CD4-positive, alpha-beta T cell (primary cell): ENCODE results near the gene MBL2. TPM values are rescaled to one million over a fixed set of nuclear protein-coding genes. Genes with fewer than 3 reads are reported as not detected.
A peak's percentile ranks its signal among the peaks of the same experiment; 100 is the strongest.

Experiments used
- ATAC-seq: fragments of 200-7000 bp; cut with Tn5 transposase; one replicate; pipeline ENCODE4 v1.10.0; 2022; ENCODE audit warnings: mild to moderate bottlenecking; ENCODE audit not compliant: poor library complexity
- CTCF ChIA-PET: fragments of 350-600 bp; sonication (Branson Sonifier 250); formaldehyde crosslinking; loops from one replicate; lab custom pipeline; 2021; ENCODE audit warnings: antibody characterized with exemption, inconsistent platforms; lab: Charles Lee
- POLR2A ChIA-PET: fragments of 350-600 bp; sonication (Branson Sonifier 250); formaldehyde crosslinking; loops from one replicate; lab custom pipeline; 2021; ENCODE audit warnings: antibody characterized with exemption, inconsistent platforms; lab: Charles Lee
- DNase-seq, 14 experiments: peaks; one replicate each; pipeline ENCODE4 v3.0.0-alpha.2; 2013 to 2020; ENCODE audit warnings: mixed read lengths in 2 of 14
- H3K27ac ChIP-seq, 2 donors: one replicate each; pipeline versions ENCODE4 v1.5.1 to v1.7.0; 2013; ENCODE audit warnings: low read length in 2 of 2, low read depth in 1 of 2, mild to moderate bottlenecking in 1 of 2
- H3K27me3 ChIP-seq, 2 experiments: 1 replicate in 1 of 2; 2 replicates in 1 of 2; pipeline versions ENCODE4 v1.6.1 to v1.7.0; 2013; ENCODE audit warnings: low read length in 2 of 2, control low read depth in 1 of 2, mild to moderate bottlenecking in 1 of 2, moderate library complexity in 1 of 2; ENCODE audit not compliant: insufficient read depth in 2 of 2, control insufficient read depth in 1 of 2
- H3K36me3 ChIP-seq: one replicate; pipeline ENCODE4 v1.6.1; 2013; ENCODE audit warnings: low read length, control low read depth; ENCODE audit not compliant: insufficient read depth
- H3K4me1 ChIP-seq: one replicate; pipeline ENCODE4 v1.6.1; 2013; ENCODE audit warnings: low read length, control low read depth; ENCODE audit not compliant: insufficient read depth
- H3K4me3 ChIP-seq: one replicate; pipeline ENCODE4 v1.5.1; 2013; ENCODE audit warnings: mild to moderate bottlenecking, low read length, moderate library complexity
- H3K9me3 ChIP-seq, 2 experiments: 1 replicate in 1 of 2; 2 replicates in 1 of 2; pipeline versions ENCODE4 v1.6.1 to v1.7.0; 2013; ENCODE audit warnings: low read length in 2 of 2, mild to moderate bottlenecking in 2 of 2, control low read depth in 1 of 2, moderate library complexity in 1 of 2; ENCODE audit not compliant: control insufficient read depth in 1 of 2, insufficient read depth in 1 of 2
- H3K27ac Mint-ChIP-seq: one replicate; pipeline ENCODE4 v1.8.0; 2020; ENCODE audit warnings: mixed read lengths
- H3K27me3 Mint-ChIP-seq: one replicate; pipeline ENCODE4 v1.8.0; 2021; ENCODE audit warnings: mixed read lengths
- H3K36me3 Mint-ChIP-seq: one replicate; pipeline ENCODE4 v1.8.0; 2021; ENCODE audit warnings: low read depth, mixed read lengths
- H3K4me1 Mint-ChIP-seq: one replicate; pipeline ENCODE4 v1.8.0; 2021; ENCODE audit warnings: low read depth, mixed read lengths
- H3K4me3 Mint-ChIP-seq: one replicate; pipeline ENCODE4 v1.8.0; 2020; ENCODE audit warnings: mild to moderate bottlenecking, mixed read lengths
- H3K9me3 Mint-ChIP-seq: one replicate; pipeline ENCODE4 v1.8.0; 2020; ENCODE audit warnings: mixed read lengths
- intact Hi-C, 2 experiments: fragments of 100-400 bp; cut with DNase I in 1 of 2; cut with micrococcal nuclease in 1 of 2; formaldehyde crosslinking; loops; one replicate each; pipeline versions ENCODE4 v1.15.1 to v1.9.0; 2023 to 2025; cut with DNase I, micrococcal nuclease
- total RNA-seq, 174 experiments: library from RNA in 2 of 174; stranded (reverse) in 2 of 174; gene quantifications; one replicate each; pipeline ENCODE4 v1.2.3 and lab custom pipeline; 2021 to 2026
- TF ChIP-seq, protein P1 (sequence below): fragments of 200-600 bp; IDR thresholded peaks from one replicate; pipeline ENCODE4 v1.8.0; 2022; ENCODE audit warnings: antibody characterized with exemption, mild to moderate bottlenecking

Gene MBL2
- total RNA-seq, 2 experiments from 2014 or later = not detected

- Histone ChIP-seq H3K27me3 (no peaks in the 10 kb centered on the region), H3K27ac (no peak overlapping the region), H3K36me3 (no peaks in the 10 kb centered on the region), H3K9me3 (peaks cover 0 to 9% of the 10 kb centered on the region in 2 experiments), H3K4me3 (no peak overlapping the region), H3K4me1 (no peaks in the 10 kb centered on the region)
- Mint-ChIP-seq H3K27ac (no peak overlapping the region), H3K9me3 (peaks cover 2% of the 10 kb centered on the region), H3K36me3 (no peaks in the 10 kb centered on the region), H3K4me1 (no peaks in the 10 kb centered on the region), H3K27me3 (no peaks in the 10 kb centered on the region), H3K4me3 (no peak overlapping the region)
- CTCF ChIA-PET = no interaction called here
- POLR2A ChIA-PET = no interaction called here
- intact Hi-C loops = no loop called here
- TF ChIP-seq, protein P1, sequence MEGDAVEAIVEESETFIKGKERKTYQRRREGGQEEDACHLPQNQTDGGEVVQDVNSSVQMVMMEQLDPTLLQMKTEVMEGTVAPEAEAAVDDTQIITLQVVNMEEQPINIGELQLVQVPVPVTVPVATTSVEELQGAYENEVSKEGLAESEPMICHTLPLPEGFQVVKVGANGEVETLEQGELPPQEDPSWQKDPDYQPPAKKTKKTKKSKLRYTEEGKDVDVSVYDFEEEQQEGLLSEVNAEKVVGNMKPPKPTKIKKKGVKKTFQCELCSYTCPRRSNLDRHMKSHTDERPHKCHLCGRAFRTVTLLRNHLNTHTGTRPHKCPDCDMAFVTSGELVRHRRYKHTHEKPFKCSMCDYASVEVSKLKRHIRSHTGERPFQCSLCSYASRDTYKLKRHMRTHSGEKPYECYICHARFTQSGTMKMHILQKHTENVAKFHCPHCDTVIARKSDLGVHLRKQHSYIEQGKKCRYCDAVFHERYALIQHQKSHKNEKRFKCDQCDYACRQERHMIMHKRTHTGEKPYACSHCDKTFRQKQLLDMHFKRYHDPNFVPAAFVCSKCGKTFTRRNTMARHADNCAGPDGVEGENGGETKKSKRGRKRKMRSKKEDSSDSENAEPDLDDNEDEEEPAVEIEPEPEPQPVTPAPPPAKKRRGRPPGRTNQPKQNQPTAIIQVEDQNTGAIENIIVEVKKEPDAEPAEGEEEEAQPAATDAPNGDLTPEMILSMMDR = no peak
- ATAC-seq (no peak), DNase-seq (no peak)
These were observed 16.3 kb downstream of the MBL2 start for GRCh38 chr10:52756295-52756694.

DNA sequence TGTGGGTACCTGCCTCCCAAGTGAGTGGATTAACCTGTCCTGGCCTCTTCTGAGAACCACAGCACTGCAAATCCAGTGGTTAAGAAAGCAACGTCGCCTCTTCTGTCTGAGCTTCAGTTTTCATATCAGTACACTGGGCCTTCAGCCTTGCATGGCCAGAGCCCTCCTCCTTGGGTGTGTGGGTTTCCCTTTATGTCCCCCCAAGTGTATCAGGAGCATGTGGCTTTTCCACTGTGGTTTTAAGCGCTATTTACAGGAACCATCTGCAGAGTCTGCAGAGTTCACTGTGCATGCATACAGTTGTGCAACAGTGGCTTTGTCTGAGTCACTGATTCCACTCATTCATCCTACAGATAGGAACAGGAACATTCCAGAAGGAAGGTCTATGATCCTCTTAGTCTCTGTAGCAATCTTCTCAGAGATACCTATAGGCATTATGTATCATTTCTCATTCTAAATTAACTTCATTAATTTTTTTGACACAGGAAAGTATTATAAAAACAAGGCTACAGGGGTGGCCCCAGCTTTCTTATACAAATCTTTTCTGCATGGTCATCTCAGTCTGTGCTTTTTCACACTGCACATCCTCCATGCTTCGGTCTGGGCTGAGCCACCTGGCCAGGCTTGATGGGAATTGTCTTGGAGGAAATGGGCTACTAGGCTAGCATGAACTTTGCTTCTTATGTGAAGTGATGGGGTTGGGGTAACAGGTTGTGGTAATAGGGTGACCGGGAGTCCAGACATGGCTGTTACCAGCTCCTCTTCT lies 17.1 kb downstream of the MBL2 start:
- intact Hi-C loops = no loop called here
- Histone ChIP-seq H3K9me3 (peaks cover 0 to 9% of the 10 kb centered on the region in 2 experiments), H3K27ac (no peak overlapping the region), H3K36me3 (no peaks in the 10 kb centered on the region), H3K4me1 (no peaks in the 10 kb centered on the region), H3K4me3 (no peak overlapping the region), H3K27me3 (no peaks in the 10 kb centered on the region)
- H3K27ac Mint-ChIP-seq = no peak overlapping the region
- DNase-seq (peak in 2 of 14 experiments; percentile 15 to 23), ATAC-seq (no peak)
- no peaks in the 10 kb centered on the region for H3K36me3 Mint-ChIP-seq
- CTCF ChIA-PET = no interaction called here
- H3K4me1 Mint-ChIP-seq = no peaks in the 10 kb centered on the region
- H3K27me3 Mint-ChIP-seq = no peaks in the 10 kb centered on the region
- TF ChIP-seq, protein P1 = no peak
- H3K4me3 Mint-ChIP-seq = no peak overlapping the region
- POLR2A ChIA-PET = no interaction called here
- H3K9me3 Mint-ChIP-seq = peaks cover 2% of the 10 kb centered on the region

DNA sequence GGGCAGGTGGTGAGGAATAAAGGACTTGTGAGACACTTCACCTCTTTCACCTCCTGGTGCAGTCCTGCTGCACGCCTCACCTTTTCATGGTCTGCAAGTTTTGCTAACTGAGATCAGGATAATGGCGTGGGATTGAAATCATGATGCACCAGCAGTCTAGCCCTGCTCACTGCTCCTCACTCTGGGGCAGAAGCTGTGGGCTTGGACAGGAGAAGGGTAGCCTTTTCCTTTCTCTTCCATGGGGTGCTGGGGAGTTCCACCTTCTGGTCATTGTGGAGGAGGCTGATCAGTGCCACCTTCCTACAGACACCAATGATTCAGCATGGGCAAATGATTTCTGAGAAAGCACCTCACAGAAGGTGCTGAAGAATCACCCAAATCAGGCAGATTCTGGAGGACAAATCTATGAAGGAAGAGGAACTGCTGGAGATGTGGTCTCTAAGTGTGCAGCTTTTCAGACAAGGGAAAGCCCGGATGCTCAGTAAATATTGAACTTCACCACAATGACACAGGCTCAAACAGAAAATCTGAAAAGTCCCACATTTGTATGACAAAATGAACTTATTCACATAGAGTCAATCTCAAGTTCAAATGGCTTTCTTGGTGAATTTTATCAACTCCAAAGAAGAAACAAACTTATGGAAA lies 19.7 kb downstream of the MBL2 start:
- H3K27me3 Mint-ChIP-seq = no peaks in the 10 kb centered on the region

More for the DNA sequence above, 19.7 kb downstream of the MBL2 start:
- no peak overlapping the region for H3K27ac Mint-ChIP-seq
- no peak overlapping the region for H3K27ac ChIP-seq
- no peaks in the 10 kb centered on the region for H3K27me3 ChIP-seq
- ChIA-PET CTCF (no interaction called here), POLR2A (no interaction called here)
- no peaks in the 10 kb centered on the region for H3K4me1 ChIP-seq
- intact Hi-C loops = no loop called here
- TF ChIP-seq, protein P1 = no peak
- ATAC-seq = no peak
- H3K9me3 Mint-ChIP-seq = peaks cover 2% of the 10 kb centered on the region
- H3K36me3 ChIP-seq = no peaks in the 10 kb centered on the region
- no peak overlapping the region for H3K4me3 ChIP-seq
- H3K4me1 Mint-ChIP-seq = no peaks in the 10 kb centered on the region
- DNase-seq = peak in 1 of 14 experiments; percentile 4
- peaks cover 0 to 11% of the 10 kb centered on the region in 2 experiments for H3K9me3 ChIP-seq
- H3K36me3 Mint-ChIP-seq = no peaks in the 10 kb centered on the region
- H3K4me3 Mint-ChIP-seq = no peak overlapping the region
